SK-N-SH (cell line): ENCODE results near the gene FOXM1. TPM values are rescaled to one million over a fixed set of nuclear protein-coding genes. Genes with fewer than 3 reads are reported as not detected.

Experiments
- CTCF ChIA-PET: fragments of 300-600, 350-600 bp; formaldehyde crosslinking; extraction: SDS; loops from one replicate; lab custom pipeline; 2021; lab: Yijun Ruan, JAX
- POLR2A ChIA-PET: fragments of 350-600 bp; sonication (Branson Sonifier 250); formaldehyde crosslinking; extraction: SDS; loops from one replicate; lab custom pipeline; 2020; ENCODE audit warnings: antibody characterized with exemption, inconsistent platforms; lab: Yijun Ruan, JAX
- DNase-seq: peaks from one replicate; pipeline ENCODE4 v3.0.0; 2012
- H2AFZ ChIP-seq: fragments of 200-600 bp; sonication (generic); 2 replicates; pipeline ENCODE4 v1.8.1; 2016; ENCODE audit warnings: antibody characterized with exemption, mild to moderate bottlenecking, low read depth
- H3F3A ChIP-seq: fragments of 200-600 bp; sonication (generic); replicated peaks from 2 replicates; pipeline ENCODE3; 2016; ENCODE audit warnings: antibody characterized with exemption, mild to moderate bottlenecking; ENCODE audit not compliant: insufficient read depth
- H3K27ac ChIP-seq, 2 experiments: fragments of 200-500 bp in 1 of 2; fragments of 200-600 bp in 1 of 2; sonication (Bioruptor generic) in 1 of 2; sonication (generic), shearing (Covaris generic) in 1 of 2; 2 replicates each; pipeline versions ENCODE4 v1.5.1 to v1.6.1; 2014 to 2016; ENCODE audit warnings: low read depth in 2 of 2, inconsistent platforms in 1 of 2, low read length in 1 of 2, mild to moderate bottlenecking in 1 of 2, mixed read lengths in 1 of 2
- H3K27me3 ChIP-seq: fragments of 200-600 bp; sonication (generic), shearing (Covaris generic); 2 replicates; pipeline ENCODE4 v1.6.1; 2016; ENCODE audit warnings: mixed run types; ENCODE audit not compliant: insufficient read depth
- H3K36me3 ChIP-seq, 2 experiments: fragments of 200-500 bp in 1 of 2; fragments of 200-600 bp in 1 of 2; sonication (Bioruptor generic) in 1 of 2; sonication (generic) in 1 of 2; replicated peaks in 1 of 2; 2 replicates each; pipeline versions ENCODE3 to v1.5.1; 2014 to 2016; ENCODE audit warnings: low read length in 1 of 2, mild to moderate bottlenecking in 1 of 2; ENCODE audit not compliant: insufficient read depth in 2 of 2, control insufficient read depth in 1 of 2
- H3K4me1 ChIP-seq, 2 experiments: fragments of 200-500 bp in 1 of 2; fragments of 200-600 bp in 1 of 2; sonication (Bioruptor generic) in 1 of 2; sonication (generic), shearing (Covaris generic) in 1 of 2; 2 replicates each; pipeline versions ENCODE4 v1.5.1 to v1.6.1; 2014 to 2016; ENCODE audit warnings: low read depth in 1 of 2, low read length in 1 of 2, mixed run types in 1 of 2; ENCODE audit not compliant: insufficient read depth in 2 of 2, control insufficient read depth in 1 of 2
- H3K4me2 ChIP-seq: fragments of 200-600 bp; sonication (generic), shearing (Covaris generic); 2 replicates; pipeline ENCODE4 v1.6.1; 2017; ENCODE audit warnings: mixed run types
- H3K4me3 ChIP-seq, 2 experiments: fragments of 200-500 bp in 1 of 2; fragments of 200-600 bp in 1 of 2; sonication (Bioruptor generic) in 1 of 2; sonication (generic), shearing (Covaris generic) in 1 of 2; 2 replicates each; pipeline versions ENCODE4 v1.5.1 to v1.8.1; 2014 to 2016; ENCODE audit warnings: low read depth in 2 of 2, inconsistent platforms in 1 of 2, low read length in 1 of 2, mild to moderate bottlenecking in 1 of 2, mixed read lengths in 1 of 2, moderate library complexity in 1 of 2
- H3K79me2 ChIP-seq: fragments of 200-600 bp; sonication (generic); 2 replicates; pipeline ENCODE4 v1.8.1; 2017; ENCODE audit warnings: mild to moderate bottlenecking; ENCODE audit not compliant: insufficient read depth
- H3K9ac ChIP-seq: fragments of 200-600 bp; sonication (generic); 2 replicates; pipeline ENCODE4 v1.6.1; 2017; ENCODE audit warnings: mixed run types
- H3K9me2 ChIP-seq: fragments of 200-600 bp; sonication (generic); 2 replicates; pipeline ENCODE4 v1.6.1; 2017; ENCODE audit warnings: mixed run types
- H3K9me3 ChIP-seq: fragments of 200-600 bp; sonication (generic); 2 replicates; pipeline ENCODE4 v1.6.1; 2017; ENCODE audit warnings: mixed run types, mild to moderate bottlenecking, moderate library complexity
- H4K20me1 ChIP-seq: fragments of 200-600 bp; sonication (generic); 2 replicates; pipeline ENCODE4 v1.6.1; 2017; ENCODE audit warnings: mild to moderate bottlenecking, mixed run types; ENCODE audit not compliant: insufficient read depth
- FOSL2 ChIP-seq: IDR thresholded peaks from 2 replicates; pipeline ENCODE4 v1.4.0; 2012; ENCODE audit warnings: low read depth, mild to moderate bottlenecking, moderate library complexity, borderline replicate concordance
- GABPA ChIP-seq: IDR thresholded peaks from 2 replicates; pipeline ENCODE4 v1.4.0; 2012; ENCODE audit warnings: low read depth, mild to moderate bottlenecking
- GATA2 ChIP-seq: sonication (generic); formaldehyde crosslinking; IDR thresholded peaks from 2 replicates; pipeline ENCODE4 v1.5.0; 2020; ENCODE audit warnings: mild to moderate bottlenecking, missing genetic modification reagents
- IRF3 ChIP-seq: fragments of 150-350 bp; IDR thresholded peaks from 2 replicates; pipeline ENCODE4 v1.6.1; 2016; ENCODE audit warnings: mild to moderate bottlenecking, low read depth, low read length
- JUND ChIP-seq: IDR thresholded peaks from 2 replicates; pipeline ENCODE4 v1.4.0; 2012
- MEF2A ChIP-seq: IDR thresholded peaks from 2 replicates; pipeline ENCODE4 v1.4.0; 2012; ENCODE audit warnings: low read depth, borderline replicate concordance
- NRF1 ChIP-seq: IDR thresholded peaks from 2 replicates; pipeline ENCODE4 v1.6.1; 2012; ENCODE audit warnings: low read depth, mild to moderate bottlenecking, low read length
- PBX3 ChIP-seq: IDR thresholded peaks from 2 replicates; pipeline ENCODE4; 2012
- POLR2AphosphoS5 ChIP-seq: IDR thresholded peaks from 2 replicates; pipeline ENCODE4 v1.6.1; 2012; ENCODE audit warnings: low read depth, low read length
- RCOR1 ChIP-seq: fragments of 150-350 bp; IDR thresholded peaks from 2 replicates; pipeline ENCODE4 v1.6.1; 2017; ENCODE audit warnings: antibody characterized with exemption, low read length
- RXRA ChIP-seq: IDR thresholded peaks from 2 replicates; pipeline ENCODE4 v1.4.0; 2012; ENCODE audit warnings: low read depth, mild to moderate bottlenecking, borderline replicate concordance
- SIN3A ChIP-seq: IDR thresholded peaks from 2 replicates; pipeline ENCODE4 v1.6.1; 2012; ENCODE audit warnings: low read depth, mild to moderate bottlenecking, low read length, moderate library complexity, borderline replicate concordance
- SMC3 ChIP-seq: IDR thresholded peaks from 2 replicates; pipeline ENCODE4 v1.6.1; 2012; ENCODE audit warnings: low read depth, low read length, improper control_type of control experiment
- TAF1 ChIP-seq: IDR thresholded peaks from 2 replicates; pipeline ENCODE4 v1.6.1; 2012; ENCODE audit warnings: low read depth, mild to moderate bottlenecking, low read length, moderate library complexity, borderline replicate concordance
- TEAD4 ChIP-seq: IDR thresholded peaks from 2 replicates; pipeline ENCODE4 v1.4.0; 2012; ENCODE audit warnings: mild to moderate bottlenecking, borderline replicate concordance; ENCODE audit not compliant: insufficient read depth
- USF2 ChIP-seq: fragments of 150-350 bp; IDR thresholded peaks from 2 replicates; pipeline ENCODE4 v1.6.1; 2017; ENCODE audit warnings: antibody characterized with exemption, low read length, low read depth, borderline replicate concordance
- YY1 ChIP-seq: IDR thresholded peaks from 2 replicates; pipeline ENCODE4 v1.4.0; 2012; ENCODE audit warnings: low read depth, mild to moderate bottlenecking
- WGBS: methylation state at CpG from one replicate; pipeline ENCODE4 v1.1.6; 2017; ENCODE audit warnings: low lambda C conversion rate; 5-methylcytosine and 5-hydroxymethylcytosine counted together
- polyA plus RNA-seq, 3 experiments: library from polyadenylated mRNA; depleted of rRNA; stranded (reverse); fragments of >200 nt; gene quantifications; 2 replicates each; pipeline ENCODE4 v1.2.3, GENCODE V29; 2012

FOXM1 gene
- polyA plus RNA-seq, 1 of the 3 experiments (the other 2 are of a cell fraction): 29.9 TPM

GRCh38 chr12:2858334-2858733 is 18.6 kb downstream of the FOXM1 start:
- peaks cover 9% of the 10 kb centered on the region for H3F3A ChIP-seq
- no peak for TF ChIP-seq RXRA
- no peak for TF ChIP-seq POLR2AphosphoS5
- TF ChIP-seq MEF2A: no peak
- TF ChIP-seq, all 33 proteins: peak for 0
- Histone ChIP-seq H3K36me3 (peaks cover 4 to 17% of the 10 kb centered on the region in 2 experiments), H3K4me3 (no peak overlapping the region), H3K9me2 (no peaks in the 10 kb centered on the region), H3K27ac (no peak overlapping the region), H3K4me2 (no peak overlapping the region), H3K79me2 (no peaks in the 10 kb centered on the region; the same call in 1 of the 2 replicates), H3K4me1 (no peaks in the 10 kb centered on the region), H3K9ac (no peak overlapping the region), H4K20me1 (no peaks in the 10 kb centered on the region), H3K27me3 (no peaks in the 10 kb centered on the region), H3K9me3 (no peaks in the 10 kb centered on the region), H2AFZ (no peak overlapping the region)
- WGBS: no CpG with 5 or more reads among the region's 2 CpGs
- ChIA-PET POLR2A (no interaction called here), CTCF (interaction anchor here (0.9 to 2.4 kb wide), 6 partner anchors 12 to 176 kb away, joined by 3 to 7 read pairs (median 4); no protein-coding TSS in a partner anchor)
- DNase-seq: no peak

GRCh38 chr12:2857576-2857975 is 19.4 kb downstream of the FOXM1 start:
- ChIA-PET POLR2A (no interaction called here), CTCF (interaction anchor here (0.9 to 3.8 kb wide), 7 partner anchors 12 to 184 kb away, joined by 3 to 30 read pairs (median 7); no protein-coding TSS in a partner anchor)
- H3K27ac ChIP-seq: no peak overlapping the region
- TF ChIP-seq USF2 (no peak), PBX3 (no peak)
- no peak overlapping the region for H3K9ac ChIP-seq
- peaks cover 4 to 17% of the 10 kb centered on the region in 2 experiments for H3K36me3 ChIP-seq
- no peak overlapping the region for H2AFZ ChIP-seq
- no peaks in the 10 kb centered on the region for H3K4me1 ChIP-seq
- H4K20me1 ChIP-seq: no peaks in the 10 kb centered on the region
- no peaks in the 10 kb centered on the region for H3K27me3 ChIP-seq
- H3K79me2 ChIP-seq: no peaks in the 10 kb centered on the region; the same call in 1 of the 2 replicates
- no peak overlapping the region for H3K4me3 ChIP-seq
- H3F3A ChIP-seq: peaks cover 9% of the 10 kb centered on the region
- DNase-seq: no peak
- no peak overlapping the region for H3K4me2 ChIP-seq
- 91% methylated on average over 7 of the region's 7 CpGs for WGBS
- H3K9me3 ChIP-seq: no peaks in the 10 kb centered on the region
- no peaks in the 10 kb centered on the region for H3K9me2 ChIP-seq

- no peaks in the 10 kb centered on the region for H3K27me3 ChIP-seq
- WGBS: 80% methylated on average over 2 of the region's 3 CpGs
- no peak within 1 kb of the TSS for H3K9ac ChIP-seq
- H2AFZ ChIP-seq: no peak within 1 kb of the TSS
- H3K9me3 ChIP-seq: no peaks in the 10 kb centered on the region
- TF ChIP-seq NRF1: no peak
- no peak for TF ChIP-seq GABPA
- no peak for TF ChIP-seq TAF1
- TF ChIP-seq POLR2AphosphoS5: no peak; the same call in 1 of the 2 replicates
- TF ChIP-seq SMC3: no peak
- no peak for TF ChIP-seq RCOR1
- no peak for TF ChIP-seq FOSL2
- TF ChIP-seq MEF2A: no peak
- TF ChIP-seq YY1: no peak
- no peak for TF ChIP-seq SIN3A
- TF ChIP-seq RXRA: no peak
- TF ChIP-seq JUND: no peak
- TF ChIP-seq IRF3: no peak
- TF ChIP-seq GATA2 (CRISPR knock-in tag): no peak
- TF ChIP-seq TEAD4: no peak
- peaks cover 4 to 15% of the 10 kb centered on the region in 2 experiments for H3K36me3 ChIP-seq
- no peak for DNase-seq
- no peak within 1 kb of the TSS for H3K4me3 ChIP-seq
- ChIA-PET POLR2A (no interaction called here), CTCF (interaction anchor here (0.9 to 3.8 kb wide), 4 partner anchors 28 to 185 kb away, joined by 3 to 30 read pairs (median 8); no protein-coding TSS in a partner anchor)
- H3K79me2 ChIP-seq: no peaks in the 10 kb centered on the region
- no peaks in the 10 kb centered on the region for H3K9me2 ChIP-seq
- no peak within 1 kb of the TSS for H3K4me2 ChIP-seq
- no peaks in the 10 kb centered on the region for H3K4me1 ChIP-seq
- H3K27ac ChIP-seq: no peak within 1 kb of the TSS
- peaks cover 9% of the 10 kb centered on the region for H3F3A ChIP-seq
- H4K20me1 ChIP-seq: no peaks in the 10 kb centered on the region
Observed at GRCh38 chr12:2857021-2857431, 19.9 kb downstream of the FOXM1 start, which contains the start of gene TEX52. Gene TEX52 (minus strand): TSS chr12:2857039. CDS start chr12:2857026, 13 bp downstream.
